HUDEP-2 (cell line): ENCODE measurements around the gene RHCE.
"Not testable (repeated sequence)": the region's sequence is repeated elsewhere in the genome, so short reads cannot be mapped to it uniquely, and the experiment has no call there.

Experiments
- DNase-seq, 76 experiments: peaks; one replicate each; lab custom pipeline; 2025; ENCODE audit not compliant: unreplicated experiment in 76 of 76; lab: John Stamatoyannopoulos, UW

The RHCE gene

DNA sequence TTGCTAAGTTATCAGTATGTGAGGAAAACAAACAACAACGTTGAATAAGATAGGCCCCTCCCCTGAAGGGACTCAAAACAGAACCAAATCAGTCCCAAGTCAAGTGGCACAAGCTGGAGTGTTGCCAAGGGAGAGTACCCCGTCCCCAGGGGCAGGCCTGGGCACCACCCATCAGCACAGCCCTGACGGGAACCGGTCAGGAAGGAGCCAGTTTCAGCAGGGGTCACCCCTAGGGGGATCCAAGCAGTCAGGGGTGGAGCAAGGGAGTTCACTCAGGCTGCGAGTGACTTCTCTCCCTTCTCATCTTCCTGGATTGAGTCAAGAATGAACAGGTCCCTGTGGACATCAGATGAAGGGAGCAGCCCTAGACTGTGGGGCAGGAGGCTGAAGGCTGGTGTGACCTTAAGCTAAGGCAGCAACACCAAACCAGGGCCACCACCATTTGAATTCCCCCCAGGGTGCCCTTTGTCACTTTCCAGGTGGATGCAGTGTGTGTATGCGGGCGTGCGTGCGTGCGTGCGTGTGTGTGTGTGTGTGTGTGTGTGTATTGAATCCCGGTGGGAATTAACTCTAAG, 14.8 kb downstream of the RHCE start:
- DNase-seq = not testable (repeated sequence)

DNA sequence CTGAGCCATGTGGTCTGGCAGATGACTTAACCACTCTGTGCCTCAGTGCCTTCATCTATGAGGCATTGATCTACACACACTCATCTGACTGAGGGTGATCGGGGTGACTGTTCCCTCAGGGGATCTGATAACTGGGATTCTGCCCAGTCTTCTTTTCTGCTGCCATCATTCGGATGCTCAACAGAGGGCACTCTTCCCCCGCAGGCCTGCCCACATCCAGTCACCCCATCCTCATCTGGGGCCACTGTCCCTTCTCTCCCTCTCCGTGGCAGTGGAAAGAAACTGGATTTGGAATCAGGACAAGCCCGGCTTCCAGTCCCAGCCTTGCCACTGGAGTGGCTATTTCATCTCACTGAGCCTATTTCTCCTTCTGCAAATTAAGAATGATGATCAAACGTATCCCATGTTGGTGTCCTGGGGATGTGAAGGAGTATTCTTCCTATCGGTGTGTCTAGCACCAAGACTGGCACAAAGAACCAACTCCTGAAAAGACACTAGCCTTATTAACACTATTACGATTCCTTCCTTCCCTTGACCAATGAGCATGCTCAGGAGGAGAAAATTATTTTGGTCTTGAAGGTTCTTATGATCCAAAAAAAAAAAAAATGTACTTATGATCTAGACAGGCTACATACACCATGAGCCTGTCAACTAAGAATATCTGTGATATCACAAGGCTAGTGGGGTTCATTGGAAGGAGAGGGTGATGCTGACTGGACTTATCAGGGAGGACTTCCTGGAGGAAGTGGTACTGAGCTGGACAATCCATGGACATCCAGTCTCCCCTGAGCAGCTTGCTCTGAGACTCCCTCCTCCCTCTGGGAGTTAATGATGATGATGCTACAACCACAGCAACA, 17.4 kb downstream of the RHCE start:
- peak in 4 of 76 experiments; percentile 8 to 33 (median 14) for DNase-seq

DNA sequence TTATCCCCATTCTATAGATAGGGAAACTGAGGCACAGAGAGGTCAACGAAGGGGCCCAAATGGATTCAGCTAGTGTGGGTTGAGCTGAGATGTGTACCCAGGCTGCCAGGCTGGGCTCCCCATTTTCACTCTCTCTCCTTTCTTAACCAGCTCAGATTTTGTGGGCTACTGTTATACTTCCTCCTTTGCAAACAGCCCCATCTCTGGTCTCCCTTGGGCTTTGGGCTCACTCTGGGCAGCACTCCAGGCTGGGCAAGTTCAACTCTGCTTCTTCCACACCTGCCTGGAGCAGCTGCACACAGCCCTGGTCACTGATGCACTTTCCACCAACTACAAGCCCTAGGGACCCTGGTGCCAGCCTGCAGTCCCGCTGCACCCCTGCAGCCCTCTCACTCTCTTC, 22.5 kb downstream of the RHCE start:
- DNase-seq = not testable (repeated sequence)

DNA sequence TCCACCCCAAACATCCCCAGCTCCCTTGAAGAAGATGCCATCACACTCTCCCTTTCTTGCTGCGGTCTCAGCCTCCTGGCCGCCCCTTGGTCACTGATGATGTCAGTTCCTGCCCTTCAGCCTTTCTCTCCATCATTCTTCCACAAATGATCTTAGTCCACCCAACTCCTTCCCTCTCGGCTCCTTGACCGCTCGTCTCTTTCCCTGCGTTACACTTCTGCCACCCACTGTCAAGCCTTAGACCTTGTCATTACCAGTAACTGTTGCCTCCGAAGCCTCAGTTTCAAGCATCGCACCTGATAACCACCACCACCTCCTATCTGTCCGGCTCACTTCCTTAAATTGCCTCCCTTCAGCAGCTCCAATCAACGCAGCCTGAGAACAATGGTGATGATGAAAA, 23.1 kb downstream of the RHCE start:
- DNase-seq = not testable (repeated sequence)

DNA sequence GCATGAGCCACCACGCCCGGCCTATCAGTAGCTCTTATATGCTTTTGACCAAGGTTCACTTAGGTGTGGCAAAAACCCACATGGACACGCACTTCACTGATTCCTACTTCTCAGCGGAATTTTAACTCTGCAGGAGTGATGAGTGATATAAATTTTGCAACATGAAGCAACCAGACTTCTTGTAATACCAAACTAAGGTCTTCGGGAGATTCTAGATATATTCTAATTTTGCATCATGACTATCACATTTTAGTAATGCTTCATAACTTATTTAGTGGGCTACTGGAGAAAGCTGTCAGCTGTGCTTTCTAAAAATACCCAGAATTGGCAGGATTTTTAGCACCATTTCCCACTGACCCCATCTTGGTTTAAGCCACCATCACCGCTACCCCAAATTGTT, 27.8 kb downstream of the RHCE start:
- no peak for DNase-seq

DNA sequence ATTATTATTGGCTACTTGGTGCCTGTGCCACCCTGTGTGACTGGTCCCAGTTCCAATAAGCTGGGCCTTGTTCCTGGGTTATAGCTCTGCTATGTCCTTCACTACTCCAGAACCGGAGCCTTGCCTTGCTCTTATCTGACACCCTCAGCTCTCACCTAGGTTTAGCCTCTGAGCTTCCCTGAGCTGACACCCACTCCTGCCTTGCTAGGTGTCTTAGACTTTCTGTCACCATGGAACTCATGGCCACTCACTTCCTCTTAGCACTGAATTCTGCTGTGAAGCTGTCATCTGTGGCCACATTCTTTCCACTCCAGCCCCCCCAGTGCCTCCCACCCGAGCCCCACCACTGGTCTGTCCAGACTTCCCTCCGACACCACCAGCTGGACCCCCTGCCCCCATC, 30.9 kb downstream of the RHCE start:
- DNase-seq = not testable (repeated sequence)

DNA sequence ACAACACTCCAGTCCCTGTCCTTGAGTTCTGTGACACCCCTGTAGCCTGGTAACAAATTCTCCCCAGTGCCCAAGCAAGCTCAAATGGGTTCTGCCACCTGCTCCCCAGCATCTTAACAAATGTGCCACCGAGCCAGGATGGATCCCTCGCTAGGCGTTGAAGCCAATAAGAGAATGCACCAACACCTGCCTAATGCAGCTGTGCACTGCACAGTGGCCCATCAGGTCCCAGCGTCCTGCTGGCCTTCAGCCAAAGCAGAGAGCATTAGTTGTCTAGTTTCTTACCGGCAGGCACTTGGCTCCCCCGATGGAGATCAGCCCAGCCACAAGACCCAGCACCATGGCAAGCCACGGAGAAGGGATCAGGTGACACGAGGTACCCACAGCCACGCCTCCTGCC, 31.9 kb downstream of the RHCE start:
- not testable (repeated sequence) for DNase-seq

DNA sequence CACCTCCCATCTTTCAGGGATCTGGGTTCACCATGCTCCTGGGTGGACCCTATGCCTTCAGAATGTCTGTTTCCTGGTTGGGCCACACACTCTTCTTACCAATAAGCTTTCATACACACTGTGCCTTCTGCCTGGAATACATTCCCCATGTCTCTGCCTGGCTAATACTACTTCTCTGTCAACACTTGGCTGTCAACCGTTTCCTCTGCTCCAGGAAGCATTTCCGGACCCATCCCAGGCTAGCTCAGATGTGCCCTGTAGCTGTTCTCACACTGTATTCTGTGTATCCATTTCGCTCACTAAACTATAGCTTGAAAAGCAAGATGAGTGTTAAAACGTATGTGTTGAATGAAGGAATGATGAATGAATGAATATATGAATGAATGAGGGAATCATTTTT, 33.5 kb downstream of the RHCE start:
- not testable (repeated sequence) for DNase-seq

DNA sequence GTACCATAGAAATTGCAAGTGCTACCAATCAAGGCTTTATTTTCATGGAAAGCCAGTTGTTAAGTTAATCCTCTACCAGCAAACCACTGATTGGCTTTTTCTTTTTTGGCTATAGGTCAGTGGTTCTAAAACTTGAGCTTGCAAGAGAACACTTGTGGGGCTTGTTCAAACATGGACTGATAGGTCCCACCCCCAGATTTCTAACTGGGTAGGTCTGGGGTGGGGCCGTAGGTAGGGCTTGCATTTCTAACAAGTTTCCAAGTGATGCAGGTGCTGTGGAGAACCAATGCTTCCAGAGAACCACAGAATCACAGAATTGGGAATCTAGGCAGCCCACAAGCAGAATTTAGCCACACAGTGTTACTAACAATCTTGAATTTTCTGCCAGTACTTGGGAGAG, 36.8 kb downstream of the RHCE start:
- not testable (repeated sequence) for DNase-seq

DNA sequence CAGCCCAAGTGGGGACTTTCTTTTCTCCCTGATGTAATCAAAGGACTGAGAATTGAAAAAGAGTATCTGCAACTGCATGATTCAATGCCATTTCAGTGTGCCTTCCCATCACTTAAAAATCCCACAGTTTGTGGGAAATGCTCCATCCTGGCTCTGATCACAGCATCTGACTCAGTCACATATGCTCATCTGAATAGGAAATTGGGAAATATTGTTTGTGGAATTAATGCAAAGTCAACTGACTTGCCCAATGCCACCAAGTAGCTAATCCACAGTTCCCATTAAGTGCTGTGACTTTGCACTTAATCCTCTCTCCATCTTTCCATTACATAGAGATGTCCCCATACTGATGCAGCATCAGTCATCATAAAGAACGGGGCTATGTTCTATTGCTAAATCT, 37.5 kb downstream of the RHCE start:
- DNase-seq = not testable (repeated sequence)

DNA sequence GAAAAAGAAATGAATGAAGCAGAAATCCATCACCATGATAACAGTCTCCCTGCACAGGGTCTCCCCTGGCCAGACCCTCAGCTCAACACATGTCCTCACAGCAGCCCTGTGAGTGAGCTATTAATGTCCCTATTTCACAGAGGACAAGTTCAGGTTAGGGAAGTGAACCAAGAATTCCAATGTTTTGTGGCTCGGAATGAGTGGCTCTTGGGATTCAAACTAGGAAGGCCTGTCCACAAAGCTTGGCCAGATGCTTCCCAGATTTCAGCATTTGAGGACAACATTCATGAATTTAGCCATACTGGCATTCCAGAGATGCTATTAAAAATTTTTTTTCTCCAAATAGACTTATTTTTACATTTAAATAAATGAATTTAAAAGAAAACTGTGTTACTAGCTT, 38.1 kb downstream of the RHCE start:
- DNase-seq = not testable (repeated sequence)

DNA sequence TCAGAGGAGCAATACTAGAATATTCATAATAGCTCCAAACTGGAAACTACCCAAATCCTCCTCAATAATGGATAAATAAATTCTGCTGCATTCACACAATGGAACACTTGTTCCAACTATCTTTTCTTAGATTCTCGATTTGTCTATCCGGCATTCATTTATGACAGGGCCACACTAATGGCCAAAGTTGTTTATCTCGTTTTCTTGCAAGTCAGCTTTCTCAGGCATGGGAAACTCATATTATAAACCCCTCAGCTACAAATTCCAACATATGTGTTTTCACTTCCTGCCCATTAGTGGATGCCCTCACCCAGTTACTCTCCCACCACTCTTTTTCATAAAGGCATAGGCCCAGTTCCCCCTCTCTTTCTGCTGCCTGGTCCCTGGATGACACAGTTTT, 42.3 kb downstream of the RHCE start:
- not testable (repeated sequence) for DNase-seq

DNA sequence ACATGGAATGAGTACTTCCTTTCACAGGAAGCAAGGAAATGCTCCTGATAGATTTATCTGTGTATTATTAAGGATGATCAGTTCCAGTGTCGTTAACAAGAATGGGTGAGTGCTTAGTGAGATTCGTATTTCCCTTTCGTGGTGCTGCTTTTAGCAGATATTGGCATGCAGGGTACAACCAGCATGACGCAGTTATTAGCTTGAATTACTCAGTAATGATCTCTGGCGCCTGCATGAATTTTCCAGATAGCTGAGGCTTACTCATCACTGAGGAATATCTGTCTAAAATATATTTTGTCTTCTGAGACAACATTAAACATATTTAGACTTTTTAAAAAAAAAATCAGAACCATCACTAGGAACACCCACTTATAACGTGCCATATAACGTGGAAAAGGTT, 48.9 kb downstream of the RHCE start:
- DNase-seq = not testable (repeated sequence)

DNA sequence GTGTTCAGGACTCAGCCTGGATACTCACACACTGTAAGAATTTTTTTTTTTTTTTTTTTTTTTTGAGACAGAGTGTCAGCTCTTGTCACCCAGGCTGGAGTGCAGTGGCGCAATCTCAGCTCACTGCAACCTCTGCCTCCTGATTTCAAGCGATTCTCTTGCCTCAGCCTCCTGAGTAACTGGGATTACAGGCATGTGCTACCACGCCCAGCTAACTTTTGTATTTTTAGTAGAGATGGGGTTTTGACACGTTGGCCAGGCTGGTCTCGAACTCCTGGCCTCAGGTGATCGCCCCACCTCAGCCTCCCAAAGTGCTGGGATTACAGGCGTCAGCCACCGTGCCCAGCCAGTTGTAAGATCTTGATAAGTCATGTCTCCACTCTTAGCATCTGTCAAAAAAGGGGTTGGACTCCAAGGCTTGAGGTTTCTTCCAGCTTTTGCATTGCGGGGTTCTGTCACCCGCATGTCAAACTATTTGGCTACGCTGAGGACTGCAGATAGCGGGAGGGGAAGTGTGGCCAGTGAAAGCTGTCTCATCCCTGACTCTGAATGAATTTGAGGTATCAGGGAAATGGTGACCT, 50.8 kb downstream of the RHCE start:
- not testable (repeated sequence) for DNase-seq

DNA sequence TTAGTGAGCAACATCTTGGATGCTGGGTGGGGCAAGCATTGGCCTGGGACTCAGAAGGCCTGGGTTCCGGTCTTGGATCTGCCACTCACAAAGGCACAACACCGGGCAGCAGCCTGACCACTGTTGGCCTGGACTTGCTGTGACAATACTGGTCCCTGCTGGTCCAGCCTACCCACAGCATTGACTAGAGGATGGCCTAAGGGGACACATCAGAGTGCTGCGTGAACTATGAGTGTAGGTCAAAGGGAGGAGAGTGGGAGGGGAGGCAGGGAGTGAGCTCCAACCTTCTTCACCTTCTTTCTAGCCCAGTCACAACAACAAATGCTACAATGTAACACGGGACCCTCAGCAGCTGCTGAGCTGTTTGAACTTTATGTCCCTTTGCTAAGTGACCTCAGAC, 51.4 kb downstream of the RHCE start:
- DNase-seq = peak in 1 of 76 experiments; percentile 11

DNA sequence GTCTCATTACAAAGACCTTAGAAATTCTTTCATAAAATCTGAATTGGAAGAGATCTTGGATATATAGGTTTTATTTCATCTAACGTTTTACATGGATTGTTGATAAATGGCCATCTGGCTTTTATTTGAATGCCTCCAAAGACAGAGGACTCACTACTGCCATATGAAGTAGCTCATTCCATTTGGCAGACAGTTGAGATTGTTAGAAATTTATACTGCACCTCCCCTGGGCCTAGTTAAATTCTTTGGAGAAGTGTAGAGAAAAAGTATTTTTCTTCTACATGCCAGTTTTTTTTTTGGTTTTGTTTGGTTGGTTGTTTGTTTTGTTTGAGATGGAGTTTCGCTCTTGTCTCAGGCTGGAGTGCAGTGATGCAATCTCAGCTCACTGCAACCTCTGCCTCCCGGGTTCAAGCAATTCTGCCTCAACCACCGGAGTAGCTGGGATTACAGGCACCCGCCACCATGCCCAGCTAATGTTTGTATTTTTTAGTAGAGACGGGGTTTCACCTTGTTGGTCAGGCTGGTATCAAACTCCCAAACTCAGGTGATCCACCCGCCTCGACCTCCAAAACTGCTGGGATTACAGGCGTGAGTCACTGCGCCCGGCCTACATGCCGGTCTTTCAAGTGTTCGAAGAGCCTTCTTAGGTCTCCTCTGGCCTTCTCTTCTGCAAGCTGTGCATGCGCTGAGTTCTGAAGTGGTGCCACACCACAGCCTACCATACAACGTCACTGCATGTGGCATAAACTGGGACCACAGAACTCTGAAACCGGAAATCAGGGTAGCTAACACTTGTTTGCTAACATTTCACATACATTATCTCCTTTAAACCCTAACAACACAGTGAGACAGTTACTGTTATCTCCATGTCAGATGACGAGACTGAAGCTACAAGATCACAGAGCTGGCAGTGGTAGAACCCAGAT, 57.7 kb downstream of the RHCE start:
- not testable (repeated sequence) for DNase-seq

DNA sequence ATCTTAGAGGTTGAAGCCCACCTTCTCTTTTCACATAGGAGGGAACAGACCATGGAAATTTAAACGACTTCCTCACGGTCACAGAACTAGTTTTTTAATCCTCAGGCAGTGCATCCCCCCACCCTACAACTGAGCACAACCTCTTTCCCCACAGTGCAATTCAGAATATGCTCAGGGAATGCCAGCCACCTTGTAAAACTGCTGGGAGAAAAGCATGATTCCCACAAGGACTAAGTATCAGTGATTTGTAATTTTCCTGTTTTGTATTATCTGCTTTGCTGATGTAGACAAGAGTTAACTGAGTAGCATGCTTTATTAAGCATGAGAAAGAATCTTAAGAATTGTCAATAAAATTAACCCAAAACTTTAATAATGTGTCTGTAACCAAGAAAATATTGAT, 58.7 kb downstream of the RHCE start:
- DNase-seq = no peak

DNA sequence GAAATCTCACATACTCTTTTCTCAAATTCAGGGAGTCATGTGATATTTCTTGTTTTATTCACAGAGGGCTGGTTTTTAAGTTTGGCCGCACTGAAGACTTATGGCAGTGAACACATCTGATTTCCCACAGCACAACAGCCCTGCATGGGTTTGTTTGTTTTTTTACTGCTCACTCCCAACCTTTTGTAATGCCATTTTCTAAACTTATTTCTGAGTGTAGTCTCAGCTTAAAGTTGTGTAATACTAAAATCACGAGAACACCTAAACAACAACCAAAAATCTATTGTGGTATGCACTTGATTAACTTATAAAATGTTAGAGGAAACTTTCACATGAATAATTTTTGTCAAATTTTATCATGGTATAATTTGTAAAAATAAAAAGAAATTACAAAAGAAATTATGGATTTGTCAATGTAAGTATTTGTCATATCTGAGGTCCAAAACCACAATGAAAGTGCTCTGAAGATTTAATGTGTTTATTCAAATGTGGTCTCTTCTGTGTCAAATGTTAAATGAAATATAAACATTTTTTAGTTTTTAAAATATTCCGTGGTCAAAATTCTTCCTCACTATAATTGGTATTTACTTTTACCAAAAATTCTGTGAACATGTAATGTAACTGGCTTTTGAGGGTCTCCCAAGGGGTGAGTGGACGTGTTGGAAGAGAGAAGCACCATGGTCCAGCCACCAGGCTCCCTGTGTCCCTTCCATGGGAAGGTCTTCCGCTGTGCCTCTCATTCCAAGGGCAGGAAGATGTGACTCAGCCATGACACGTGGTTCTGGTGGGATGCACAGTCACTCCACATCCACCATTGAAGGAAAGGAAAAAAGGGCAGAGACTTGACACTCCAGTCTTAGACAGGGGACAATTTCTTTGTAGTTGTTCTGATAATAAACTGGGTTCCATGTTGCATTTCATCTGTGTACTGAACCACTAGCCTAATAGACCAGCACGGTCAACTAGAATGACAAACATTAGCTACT, 59.7 kb downstream of the RHCE start:
- no peak for DNase-seq

DNA sequence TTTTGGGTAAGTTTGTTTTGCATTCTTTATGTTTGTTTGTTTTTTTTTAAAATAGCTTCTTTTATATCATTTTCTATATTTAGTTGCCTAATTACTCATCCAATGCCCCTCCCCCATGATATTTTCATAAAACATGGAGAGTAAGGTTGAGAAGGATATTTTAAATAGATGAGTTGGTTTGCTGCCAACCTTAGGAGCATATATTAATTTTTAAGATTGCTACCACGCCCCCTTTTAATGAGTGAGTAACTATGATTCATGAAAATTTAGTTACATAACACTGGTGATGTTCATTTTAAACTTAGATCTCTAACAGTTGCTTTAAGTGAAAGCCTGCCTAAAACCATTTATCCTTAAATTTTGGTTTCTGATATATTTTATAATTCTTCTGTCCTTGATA, 63.8 kb downstream of the RHCE start:
- no peak for DNase-seq

DNA sequence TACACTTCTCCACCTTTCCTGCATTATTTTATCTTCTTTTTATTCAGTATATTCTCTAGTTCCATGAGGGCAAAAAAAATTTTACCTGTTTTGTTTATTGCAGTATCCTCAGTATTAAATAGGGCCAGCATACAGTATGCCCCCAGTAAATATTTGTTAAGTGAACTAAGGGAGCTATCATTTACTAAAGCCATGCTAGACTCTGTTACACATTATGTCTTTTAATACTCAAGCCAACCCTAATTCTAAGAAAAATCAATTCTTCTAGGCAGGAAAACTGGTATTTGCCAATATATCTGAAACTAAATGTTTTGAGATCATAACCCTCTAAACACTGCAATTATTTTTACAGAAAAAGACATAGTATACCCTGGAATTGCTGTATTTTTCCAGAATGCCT, 64.2 kb downstream of the RHCE start:
- DNase-seq = no peak
